ENCODE measurements around the gene TRUB1.

Gene TRUB1

GRCh38 chr10:114953047-114953446 is 15.1 kb downstream of the TRUB1 start:
- TF ChIP-seq, protein P1, sequence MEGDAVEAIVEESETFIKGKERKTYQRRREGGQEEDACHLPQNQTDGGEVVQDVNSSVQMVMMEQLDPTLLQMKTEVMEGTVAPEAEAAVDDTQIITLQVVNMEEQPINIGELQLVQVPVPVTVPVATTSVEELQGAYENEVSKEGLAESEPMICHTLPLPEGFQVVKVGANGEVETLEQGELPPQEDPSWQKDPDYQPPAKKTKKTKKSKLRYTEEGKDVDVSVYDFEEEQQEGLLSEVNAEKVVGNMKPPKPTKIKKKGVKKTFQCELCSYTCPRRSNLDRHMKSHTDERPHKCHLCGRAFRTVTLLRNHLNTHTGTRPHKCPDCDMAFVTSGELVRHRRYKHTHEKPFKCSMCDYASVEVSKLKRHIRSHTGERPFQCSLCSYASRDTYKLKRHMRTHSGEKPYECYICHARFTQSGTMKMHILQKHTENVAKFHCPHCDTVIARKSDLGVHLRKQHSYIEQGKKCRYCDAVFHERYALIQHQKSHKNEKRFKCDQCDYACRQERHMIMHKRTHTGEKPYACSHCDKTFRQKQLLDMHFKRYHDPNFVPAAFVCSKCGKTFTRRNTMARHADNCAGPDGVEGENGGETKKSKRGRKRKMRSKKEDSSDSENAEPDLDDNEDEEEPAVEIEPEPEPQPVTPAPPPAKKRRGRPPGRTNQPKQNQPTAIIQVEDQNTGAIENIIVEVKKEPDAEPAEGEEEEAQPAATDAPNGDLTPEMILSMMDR (IDR thresholded peaks at IDR 0.05; ENCODE audit: low read depth, low read length) = no peak
- TF ChIP-seq EZH2phosphoT487 (IDR thresholded peaks at IDR 0.05; ENCODE audit: low read depth) = no peak
- Histone ChIP-seq H3K4me2 (ENCODE audit: low read length) (no peak overlapping the region), H3K4me1 (ENCODE audit: low read length) (peaks cover 3% of the 10 kb centered on the region; the same call in 1 of the 2 replicates), H3K79me2 (ENCODE audit: low read length) (peaks cover 16% of the 10 kb centered on the region), H3K9me3 (ENCODE audit: insufficient read depth, low read length) (no peaks in the 10 kb centered on the region), H3K27ac (ENCODE audit: low read length) (no peak overlapping the region), H4K20me1 (ENCODE audit: insufficient read depth, low read length) (peaks cover 8% of the 10 kb centered on the region; the same call in 1 of the 2 replicates), H3K27me3 (ENCODE audit: low read depth, low read length) (no peaks in the 10 kb centered on the region), H2AFZ (ENCODE audit: low read depth, low read length) (no peak overlapping the region), H3K4me3 (ENCODE audit: low read length) (no peak overlapping the region), H3K36me3 (replicated peaks; ENCODE audit: low read depth, low read length) (peaks cover 2% of the 10 kb centered on the region), H3K9ac (ENCODE audit: low read length) (no peak overlapping the region)

DNA sequence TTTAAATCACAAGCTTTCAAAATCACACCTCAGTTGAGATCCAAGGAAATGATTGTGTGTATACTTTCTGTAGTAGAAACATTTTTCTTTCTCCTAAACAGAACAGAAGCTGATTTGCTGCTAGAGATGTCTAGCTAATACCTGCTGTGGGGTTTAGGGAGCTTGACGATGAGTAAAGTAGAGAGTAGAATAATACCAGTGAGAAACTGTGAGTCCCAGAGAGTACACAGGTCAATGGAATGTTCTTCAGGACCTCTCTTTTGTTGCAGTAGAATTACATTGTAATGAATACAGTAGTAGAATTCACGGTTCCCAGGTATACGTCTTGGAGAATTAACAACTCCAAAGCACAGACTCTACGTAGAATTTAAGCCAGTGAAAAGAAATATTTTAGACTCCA is 18.0 kb downstream of the TRUB1 start:
- TF ChIP-seq, protein P1 (IDR thresholded peaks at IDR 0.05; ENCODE audit: low read depth, low read length) = no peak
- no peaks in the 10 kb centered on the region for H3K27me3 ChIP-seq (ENCODE audit: low read depth, low read length)
- H3K36me3 ChIP-seq (replicated peaks; ENCODE audit: low read depth, low read length) = peaks cover 2% of the 10 kb centered on the region
- H3K4me1 ChIP-seq (ENCODE audit: low read length) = peaks cover 3% of the 10 kb centered on the region; the same call in 1 of the 2 replicates
- H3K79me2 ChIP-seq (ENCODE audit: low read length) = no peaks in the 10 kb centered on the region; the same call in 1 of the 2 replicates
- H3K4me2 ChIP-seq (ENCODE audit: low read length) = no peak overlapping the region
- H4K20me1 ChIP-seq (ENCODE audit: insufficient read depth, low read length) = 0 out of 2 replicates have a peak, but pooled peaks cover 5% of the 10 kb centered on the region
- no peak overlapping the region for H3K27ac ChIP-seq (ENCODE audit: low read length)
- no peaks in the 10 kb centered on the region for H3K9me3 ChIP-seq (ENCODE audit: insufficient read depth, low read length)
- no peak overlapping the region for H2AFZ ChIP-seq (ENCODE audit: low read depth, low read length)
- no peak overlapping the region for H3K4me3 ChIP-seq (ENCODE audit: low read length)
- H3K9ac ChIP-seq (ENCODE audit: low read length) = no peak overlapping the region

- 0 out of 2 replicates have a peak, but pooled peaks cover 5% of the 10 kb centered on the region for H4K20me1 ChIP-seq (ENCODE audit: insufficient read depth, low read length)
- H3K4me1 ChIP-seq (ENCODE audit: low read length) = peaks cover 3% of the 10 kb centered on the region; the same call in 1 of the 2 replicates
- no peaks in the 10 kb centered on the region for H3K9me3 ChIP-seq (ENCODE audit: insufficient read depth, low read length)
- no peaks in the 10 kb centered on the region; the same call in 1 of the 2 replicates for H3K79me2 ChIP-seq (ENCODE audit: low read length)
- H3K36me3 ChIP-seq (replicated peaks; ENCODE audit: low read depth, low read length) = peaks cover 2% of the 10 kb centered on the region
- H3K27ac ChIP-seq (ENCODE audit: low read length) = no peak overlapping the region
- TF ChIP-seq EZH2phosphoT487 (IDR thresholded peaks at IDR 0.05; ENCODE audit: low read depth) = no peak
- TF ChIP-seq, protein P1 (IDR thresholded peaks at IDR 0.05; ENCODE audit: low read depth, low read length) = no peak
- no peak overlapping the region for H3K4me2 ChIP-seq (ENCODE audit: low read length)
- no peak overlapping the region for H3K9ac ChIP-seq (ENCODE audit: low read length)
- H2AFZ ChIP-seq (ENCODE audit: low read depth, low read length) = no peak overlapping the region
- H3K4me3 ChIP-seq (ENCODE audit: low read length) = no peak overlapping the region
- H3K27me3 ChIP-seq (ENCODE audit: low read depth, low read length) = no peaks in the 10 kb centered on the region
These were observed 18.5 kb downstream of the TRUB1 start for GRCh38 chr10:114956466-114956865.

DNA sequence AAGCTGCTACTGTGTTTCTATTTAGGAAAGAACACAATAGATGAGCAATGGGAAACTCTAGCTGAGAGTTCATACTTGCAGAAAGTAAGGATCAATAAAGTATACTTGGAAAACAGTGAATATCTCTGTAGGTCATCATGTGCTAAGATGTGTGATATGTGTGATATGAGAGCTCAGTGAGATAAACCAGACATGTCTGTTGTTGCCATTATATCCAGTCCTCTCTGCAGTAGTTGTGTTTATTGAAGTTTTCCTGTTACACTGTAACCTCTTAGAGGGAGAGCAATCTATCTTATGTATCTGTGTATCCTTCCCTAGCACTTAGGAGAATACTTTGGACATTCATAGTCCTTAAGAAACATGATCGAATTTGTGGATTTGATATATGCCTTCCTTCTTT is 19.1 kb downstream of the TRUB1 start:
- Histone ChIP-seq H4K20me1 (ENCODE audit: insufficient read depth, low read length) (0 out of 2 replicates have a peak, but pooled peaks cover 5% of the 10 kb centered on the region), H3K9me3 (ENCODE audit: insufficient read depth, low read length) (no peaks in the 10 kb centered on the region), H2AFZ (ENCODE audit: low read depth, low read length) (no peak overlapping the region), H3K27me3 (ENCODE audit: low read depth, low read length) (no peaks in the 10 kb centered on the region), H3K4me2 (ENCODE audit: low read length) (no peak overlapping the region), H3K36me3 (replicated peaks; ENCODE audit: low read depth, low read length) (peaks cover 3% of the 10 kb centered on the region), H3K4me1 (ENCODE audit: low read length) (peaks cover 3% of the 10 kb centered on the region; the same call in 1 of the 2 replicates), H3K27ac (ENCODE audit: low read length) (no peak overlapping the region), H3K79me2 (ENCODE audit: low read length) (no peaks in the 10 kb centered on the region; the same call in 1 of the 2 replicates), H3K4me3 (ENCODE audit: low read length) (no peak overlapping the region), H3K9ac (ENCODE audit: low read length) (no peak overlapping the region)
- TF ChIP-seq, protein P1 (IDR thresholded peaks at IDR 0.05; ENCODE audit: low read depth, low read length) = no peak
- TF ChIP-seq EZH2phosphoT487 (IDR thresholded peaks at IDR 0.05; ENCODE audit: low read depth) = no peak

Measured in OCI-LY3 (cell line).